Erythroblast (primary cell): Measurements from ENCODE around the gene SLC38A7.

Experiments
- GATA1 ChIP-seq: IDR thresholded peaks from 2 replicates; pipeline ENCODE4 v1.6.1; 2011; ENCODE audit warnings: low read depth, mild to moderate bottlenecking, control low read depth, low read length, moderate library complexity
- POLR2A ChIP-seq: IDR thresholded peaks from 2 replicates; pipeline ENCODE4 v1.6.1; 2011; ENCODE audit warnings: mild to moderate bottlenecking, low read length

DNA sequence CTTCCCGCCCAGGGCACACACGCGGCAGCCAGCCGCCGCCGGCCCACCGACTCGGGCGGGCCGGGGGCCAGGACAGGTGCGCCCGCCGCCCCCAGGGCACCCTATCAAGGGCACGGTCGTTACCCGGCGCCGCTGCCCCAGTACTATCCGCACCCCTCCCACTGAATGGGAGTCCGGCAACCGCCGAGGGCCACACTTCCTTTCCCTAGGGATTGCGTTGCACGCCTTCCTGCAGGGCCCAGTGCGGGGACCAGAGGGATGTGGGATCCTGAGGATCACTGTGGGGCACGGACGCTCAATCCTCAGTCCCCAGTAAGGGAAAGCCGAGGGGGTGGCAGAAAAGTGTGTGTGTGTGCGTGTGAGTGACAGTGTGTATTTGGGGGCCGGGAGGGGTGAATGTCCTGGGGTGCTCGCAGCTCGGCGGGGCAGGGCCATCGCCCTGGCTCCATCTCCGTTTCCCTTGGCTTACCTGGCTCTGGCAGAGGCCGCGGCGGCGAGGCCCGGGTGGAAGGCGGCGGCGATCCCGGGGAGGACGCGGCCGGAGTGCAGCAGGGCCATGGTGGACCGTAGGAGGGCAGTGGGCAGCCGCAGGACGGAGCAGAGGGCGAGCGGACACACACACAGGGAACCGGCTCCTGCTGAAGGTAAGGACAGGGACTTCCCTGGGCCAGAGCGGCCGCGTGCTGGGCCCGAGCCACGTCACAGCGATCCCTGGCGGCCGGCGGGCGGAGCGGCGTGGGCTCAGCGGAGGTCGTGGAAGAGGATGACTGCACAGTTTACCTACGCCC lies 49.3 kb upstream of the SLC38A7 start, which contains the start of gene GOT2:
- TF ChIP-seq POLR2A (peak; percentile 80), GATA1 (no peak)
